ENCODE results near the gene MEPCE.

MEPCE gene

GRCh38 chr7:100386940-100387339 lies 42.7 kb upstream of the MEPCE start:
- Histone ChIP-seq H3K27ac (ENCODE audit: extremely low read depth, low read depth, low read length) (no peak overlapping the region), H3K9me3 (ENCODE audit: control insufficient read depth, insufficient read depth, low read depth, low read length) (no peaks in the 10 kb centered on the region), H3K36me3 (ENCODE audit: control insufficient read depth in 2 of 2, insufficient read depth in 1 of 2, low read length in 2 of 2) (no peaks in the 10 kb centered on the region), H3K4me3 (ENCODE audit: low read depth, low read length) (no peak overlapping the region), H3K4me1 (ENCODE audit: control insufficient read depth, insufficient read depth, low read length) (no peaks in the 10 kb centered on the region)
- ChIA-PET CTCF (interaction anchor here (0.6 to 1.7 kb wide), 4 partner anchors 20 to 407 kb away, joined by 3 to 9 read pairs (median 3); partner anchors contain the start of gene ZCWPW1), POLR2A (interaction anchor here (1.8 kb wide), 1 partner anchor 42 kb away, joined by 5 read pairs; the partner anchor contains the start of genes MEPCE and ZCWPW1)
- TF ChIP-seq ZNF473 (tag by site-specific recombination; IDR thresholded peaks at IDR 0.05): no peak
- no peak for TF ChIP-seq ZNF76 (tag by site-specific recombination; IDR thresholded peaks at IDR 0.05; ENCODE audit: borderline replicate concordance, low read depth)
- TF ChIP-seq HOXC10 (CRISPR knock-in tag; IDR thresholded peaks at IDR 0.05): no peak
- no peak for TF ChIP-seq ZNF23 (tag by site-specific recombination; IDR thresholded peaks at IDR 0.05; ENCODE audit: borderline replicate concordance)
- TF ChIP-seq ZNF133 (tag by site-specific recombination; IDR thresholded peaks at IDR 0.05): no peak
- no peak for TF ChIP-seq ZBTB11 (tag by site-specific recombination; conservative IDR thresholded peaks at IDR 0.05; ENCODE audit: low read depth)
- TF ChIP-seq KLF1 (tag by site-specific recombination; IDR thresholded peaks at IDR 0.05): no peak

- Histone ChIP-seq H3K27ac (ENCODE audit: extremely low read depth, low read depth, low read length) (no peak overlapping the region), H3K4me1 (ENCODE audit: control insufficient read depth, insufficient read depth, low read length) (no peaks in the 10 kb centered on the region), H3K9me3 (ENCODE audit: control insufficient read depth, insufficient read depth, low read depth, low read length) (no peaks in the 10 kb centered on the region), H3K4me3 (ENCODE audit: low read depth, low read length) (no peak overlapping the region), H3K36me3 (ENCODE audit: control insufficient read depth in 2 of 2, insufficient read depth in 1 of 2, low read length in 2 of 2) (no peaks in the 10 kb centered on the region)
- CTCF ChIA-PET: interaction anchor here (0.7 to 1.7 kb wide), 3 partner anchors 19 to 689 kb away, joined by 3 to 9 read pairs (median 3); no protein-coding TSS in a partner anchor
- POLR2A ChIA-PET: interaction anchor here (1.8 kb wide), 1 partner anchor 41 kb away, joined by 5 read pairs; the partner anchor contains the start of genes MEPCE and ZCWPW1
- TF ChIP-seq ZNF16 (tag by site-specific recombination; IDR thresholded peaks at IDR 0.05; ENCODE audit: low read depth) (no peak), ZNF48 (tag by site-specific recombination; IDR thresholded peaks at IDR 0.05) (no peak), ZNF148 (tag by site-specific recombination; IDR thresholded peaks at IDR 0.05; ENCODE audit: borderline replicate concordance) (no peak), ZNF394 (tag by site-specific recombination; IDR thresholded peaks at IDR 0.05; ENCODE audit: borderline replicate concordance) (no peak), ZSCAN18 (tag by site-specific recombination; IDR thresholded peaks at IDR 0.05) (no peak), PRDM4 (tag by site-specific recombination; IDR thresholded peaks at IDR 0.05) (no peak), ZFP69B (tag by site-specific recombination; IDR thresholded peaks at IDR 0.05) (no peak), ZNF660 (tag by site-specific recombination; IDR thresholded peaks at IDR 0.05) (no peak), ZNF280C (tag by site-specific recombination; IDR thresholded peaks at IDR 0.05) (no peak), KLF16 (tag by site-specific recombination; IDR thresholded peaks at IDR 0.05) (no peak), ZNF10 (tag by site-specific recombination; IDR thresholded peaks at IDR 0.05) (no peak), ZNF530 (tag by site-specific recombination; IDR thresholded peaks at IDR 0.05; ENCODE audit: low read depth) (no peak), ZNF521 (tag by site-specific recombination; IDR thresholded peaks at IDR 0.05) (no peak), ZNF629 (tag by site-specific recombination; IDR thresholded peaks at IDR 0.05) (no peak), WT1 (tag by site-specific recombination; IDR thresholded peaks at IDR 0.05) (no peak), ZNF785 (tag by site-specific recombination; IDR thresholded peaks at IDR 0.05) (no peak), ZSCAN23 (tag by site-specific recombination; IDR thresholded peaks at IDR 0.05) (no peak)
Observed at GRCh38 chr7:100387695-100388094, 41.9 kb upstream of the MEPCE start.

Measured in HEK293 (cell line).